Neural cell (in vitro differentiated cells): ENCODE measurements around the gene AGK. TPM values are rescaled to one million over a fixed set of nuclear protein-coding genes. Genes with fewer than 3 reads are reported as not detected.

Source experiments
- H2AFZ ChIP-seq: fragments of 200-600, 300-800 bp; sonication (generic), shearing (Covaris generic); 2 replicates; pipeline ENCODE4 v1.6.0; 2014; ENCODE audit warnings: low read depth, mild to moderate bottlenecking, antibody characterized with exemption, low read length, moderate library complexity
- H3F3A ChIP-seq: fragments of 200-600 bp; shearing (Covaris generic); 2 replicates; pipeline ENCODE4 v1.6.1; 2016; ENCODE audit warnings: mild to moderate bottlenecking, moderate library complexity, mixed read lengths, antibody characterized with exemption, low read length; ENCODE audit not compliant: insufficient read depth, poor library complexity, severe bottlenecking
- H3K27ac ChIP-seq: fragments of 200-600, 300-800 bp; sonication (generic), shearing (Covaris generic); 2 replicates; pipeline ENCODE4 v1.5.1; 2014; ENCODE audit warnings: mild to moderate bottlenecking, low read length, moderate library complexity
- H3K27me3 ChIP-seq: fragments of 300-800, 200-600 bp; sonication (generic), shearing (Covaris generic); 2 replicates; pipeline ENCODE4 v1.6.0; 2014; ENCODE audit warnings: mild to moderate bottlenecking, low read depth, low read length, moderate library complexity; ENCODE audit not compliant: insufficient read depth
- H3K36me3 ChIP-seq: fragments of 300-800, 200-600 bp; sonication (generic), shearing (Covaris generic); 2 replicates; pipeline ENCODE4 v1.5.1; 2014; ENCODE audit warnings: mild to moderate bottlenecking, antibody characterized with exemption, low read length, moderate library complexity; ENCODE audit not compliant: insufficient read depth
- H3K4me2 ChIP-seq: fragments of 300-800, 200-600 bp; sonication (generic), shearing (Covaris generic); 2 replicates; pipeline ENCODE4 v1.6.0; 2014; ENCODE audit warnings: mild to moderate bottlenecking, low read length
- H3K4me3 ChIP-seq: fragments of 300-800, 200-600 bp; sonication (generic), shearing (Covaris generic); 2 replicates; pipeline ENCODE4 v1.5.1; 2014; ENCODE audit warnings: mild to moderate bottlenecking, low read length, moderate library complexity
- H3K79me2 ChIP-seq: fragments of 200-600 bp; shearing (Covaris generic); replicated peaks from 2 replicates; pipeline ENCODE4 v1.6.0; 2014; ENCODE audit warnings: mild to moderate bottlenecking, low read length, moderate library complexity; ENCODE audit not compliant: insufficient read depth
- H3K9ac ChIP-seq: fragments of 300-800, 200-600 bp; sonication (generic), shearing (Covaris generic); 2 replicates; pipeline ENCODE4 v1.6.1; 2016; ENCODE audit warnings: mild to moderate bottlenecking, low read length, mixed read lengths
- H3K9me2 ChIP-seq: fragments of 200-600 bp; shearing (Covaris generic); 2 replicates; pipeline ENCODE4 v1.6.1; 2016; ENCODE audit warnings: mild to moderate bottlenecking, low read length, mixed read lengths; ENCODE audit not compliant: insufficient read depth
- H3K9me3 ChIP-seq: fragments of 200-600, 300-800 bp; sonication (generic), shearing (Covaris generic); 2 replicates; pipeline ENCODE4 v1.6.1; 2016; ENCODE audit warnings: mild to moderate bottlenecking, mixed run types, low read length, moderate library complexity, mixed read lengths
- H4K20me1 ChIP-seq: fragments of 200-600 bp; shearing (Covaris generic); 2 replicates; pipeline ENCODE4 v1.6.1; 2016; ENCODE audit warnings: mild to moderate bottlenecking, mixed run types; ENCODE audit not compliant: insufficient read depth
- EP300 ChIP-seq: fragments of 450-650 bp; conservative IDR thresholded peaks from 2 replicates; pipeline ENCODE4 v1.6.1; 2014; ENCODE audit warnings: antibody characterized with exemption, mild to moderate bottlenecking, moderate library complexity; ENCODE audit not compliant: poor library complexity, severe bottlenecking
- EZH2 ChIP-seq: fragments of 200-600, 300-800 bp; shearing (Covaris generic), sonication (generic); IDR thresholded peaks from 2 replicates; pipeline ENCODE4 v1.6.1; 2014; ENCODE audit warnings: antibody characterized with exemption, low read length, borderline replicate concordance, mild to moderate bottlenecking; ENCODE audit not compliant: insufficient read depth, poor library complexity, severe bottlenecking
- MXI1 ChIP-seq: fragments of 450-650 bp; conservative IDR thresholded peaks from 2 replicates; pipeline ENCODE4 v1.6.1; 2014; ENCODE audit warnings: antibody characterized with exemption, mild to moderate bottlenecking; ENCODE audit not compliant: poor library complexity, severe bottlenecking
- POLR2AphosphoS5 ChIP-seq: IDR thresholded peaks from 2 replicates; pipeline ENCODE4 v1.6.1; 2012
- RAD21 ChIP-seq: fragments of 450-650 bp; conservative IDR thresholded peaks from 2 replicates; pipeline ENCODE4 v1.6.1; 2014; ENCODE audit warnings: antibody characterized with exemption, mild to moderate bottlenecking, moderate library complexity
- REST ChIP-seq: IDR thresholded peaks from 2 replicates; pipeline ENCODE4 v1.6.1; 2012; ENCODE audit warnings: borderline replicate concordance
- SMC3 ChIP-seq: fragments of 450-650 bp; conservative IDR thresholded peaks from 2 replicates; pipeline ENCODE4 v1.6.1; 2014; ENCODE audit warnings: antibody characterized with exemption, mild to moderate bottlenecking, moderate library complexity; ENCODE audit not compliant: poor library complexity
- TAF1 ChIP-seq: IDR thresholded peaks from 2 replicates; pipeline ENCODE4 v1.6.1; 2012; ENCODE audit warnings: low read depth
- polyA minus RNA-seq: library from RNA; depleted of rRNA, polyadenylated mRNA; stranded (reverse); fragments of >200 nt; gene quantifications from 2 replicates; pipeline ENCODE4 v1.2.3, GENCODE V29; 2014
- polyA plus RNA-seq: library from polyadenylated mRNA; depleted of rRNA; stranded (reverse); fragments of >200 nt; gene quantifications from 2 replicates; pipeline ENCODE4 v1.2.3, GENCODE V29; 2014
- TF ChIP-seq, protein P1 (sequence below): fragments of 450-650 bp; IDR thresholded peaks from 2 replicates; pipeline ENCODE4 v1.5.1; 2014; ENCODE audit warnings: antibody characterized with exemption, mild to moderate bottlenecking, moderate library complexity; ENCODE audit not compliant: poor library complexity, severe bottlenecking

Gene AGK
- 59.8 and 64.8 TPM in 2 replicates for polyA plus RNA-seq
- polyA minus RNA-seq: 87.6 and 92.5 TPM in 2 replicates

- peak within 1 kb of the TSS; percentile 70 for H3K9ac ChIP-seq
- TF ChIP-seq REST (peak; percentile 80), MXI1 (peak; percentile 65), RAD21 (peak; percentile 47), EP300 (peak; percentile 37), TAF1 (peak; percentile 95), POLR2AphosphoS5 (peak; percentile 80), EZH2 (no peak), SMC3 (peak; percentile 47)
- TF ChIP-seq, protein P1, sequence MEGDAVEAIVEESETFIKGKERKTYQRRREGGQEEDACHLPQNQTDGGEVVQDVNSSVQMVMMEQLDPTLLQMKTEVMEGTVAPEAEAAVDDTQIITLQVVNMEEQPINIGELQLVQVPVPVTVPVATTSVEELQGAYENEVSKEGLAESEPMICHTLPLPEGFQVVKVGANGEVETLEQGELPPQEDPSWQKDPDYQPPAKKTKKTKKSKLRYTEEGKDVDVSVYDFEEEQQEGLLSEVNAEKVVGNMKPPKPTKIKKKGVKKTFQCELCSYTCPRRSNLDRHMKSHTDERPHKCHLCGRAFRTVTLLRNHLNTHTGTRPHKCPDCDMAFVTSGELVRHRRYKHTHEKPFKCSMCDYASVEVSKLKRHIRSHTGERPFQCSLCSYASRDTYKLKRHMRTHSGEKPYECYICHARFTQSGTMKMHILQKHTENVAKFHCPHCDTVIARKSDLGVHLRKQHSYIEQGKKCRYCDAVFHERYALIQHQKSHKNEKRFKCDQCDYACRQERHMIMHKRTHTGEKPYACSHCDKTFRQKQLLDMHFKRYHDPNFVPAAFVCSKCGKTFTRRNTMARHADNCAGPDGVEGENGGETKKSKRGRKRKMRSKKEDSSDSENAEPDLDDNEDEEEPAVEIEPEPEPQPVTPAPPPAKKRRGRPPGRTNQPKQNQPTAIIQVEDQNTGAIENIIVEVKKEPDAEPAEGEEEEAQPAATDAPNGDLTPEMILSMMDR: no peak
- H2AFZ ChIP-seq: peak within 1 kb of the TSS; percentile 38
- H3K79me2 ChIP-seq: peaks cover 10% of the 10 kb centered on the region
- H3K9me3 ChIP-seq: no peaks in the 10 kb centered on the region
- H3K4me2 ChIP-seq: peak within 1 kb of the TSS; percentile 58
- no peaks in the 10 kb centered on the region for H3F3A ChIP-seq
- no peaks in the 10 kb centered on the region for H3K9me2 ChIP-seq
- peak within 1 kb of the TSS; percentile 78 for H3K4me3 ChIP-seq
- H3K27ac ChIP-seq: peak within 1 kb of the TSS; percentile 50
- no peaks in the 10 kb centered on the region for H4K20me1 ChIP-seq
- H3K27me3 ChIP-seq: no peaks in the 10 kb centered on the region
- H3K36me3 ChIP-seq: no peaks in the 10 kb centered on the region
Measured at GRCh38 chr7:141551094-141551781, at the start of gene AGK. AGK (plus strand) TSS chr7:141551410; CDS start chr7:141555467, 4,057 bp downstream.

GRCh38 chr7:141501451-141501850, 49.8 kb upstream of the AGK start:
- Histone ChIP-seq H2AFZ (no peak overlapping the region), H3K36me3 (no peaks in the 10 kb centered on the region), H3K79me2 (no peaks in the 10 kb centered on the region), H3K27me3 (no peaks in the 10 kb centered on the region), H3K9me3 (no peaks in the 10 kb centered on the region), H3K27ac (no peak overlapping the region), H3K4me2 (no peak overlapping the region), H3K9ac (no peak overlapping the region), H3K4me3 (no peak overlapping the region), H3F3A (no peaks in the 10 kb centered on the region), H3K9me2 (no peaks in the 10 kb centered on the region), H4K20me1 (no peaks in the 10 kb centered on the region)
- TF ChIP-seq REST (no peak), POLR2AphosphoS5 (no peak)
